ENCODE data around the gene BMPR1A.

DNA sequence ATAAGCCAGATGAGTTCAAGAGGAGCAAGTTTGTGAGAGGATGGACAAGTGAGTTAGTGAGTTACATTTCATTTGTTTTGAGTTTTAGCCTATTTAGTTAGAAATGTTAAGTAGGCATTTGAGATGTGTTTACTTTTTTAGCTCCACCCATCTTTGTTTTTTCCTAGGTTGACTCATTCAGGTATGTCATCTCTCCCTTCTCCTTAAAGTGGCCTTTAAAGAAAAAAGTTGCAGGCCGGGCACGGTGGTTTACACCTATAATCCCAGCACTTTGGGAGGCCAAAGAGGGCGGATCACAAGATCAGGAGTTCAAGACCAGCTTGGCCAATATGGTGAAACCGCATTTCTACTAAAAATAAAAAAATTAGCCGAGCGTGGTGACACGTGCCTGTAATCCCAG, 71.2 kb downstream of the BMPR1A start:
- TF ChIP-seq, protein P1, sequence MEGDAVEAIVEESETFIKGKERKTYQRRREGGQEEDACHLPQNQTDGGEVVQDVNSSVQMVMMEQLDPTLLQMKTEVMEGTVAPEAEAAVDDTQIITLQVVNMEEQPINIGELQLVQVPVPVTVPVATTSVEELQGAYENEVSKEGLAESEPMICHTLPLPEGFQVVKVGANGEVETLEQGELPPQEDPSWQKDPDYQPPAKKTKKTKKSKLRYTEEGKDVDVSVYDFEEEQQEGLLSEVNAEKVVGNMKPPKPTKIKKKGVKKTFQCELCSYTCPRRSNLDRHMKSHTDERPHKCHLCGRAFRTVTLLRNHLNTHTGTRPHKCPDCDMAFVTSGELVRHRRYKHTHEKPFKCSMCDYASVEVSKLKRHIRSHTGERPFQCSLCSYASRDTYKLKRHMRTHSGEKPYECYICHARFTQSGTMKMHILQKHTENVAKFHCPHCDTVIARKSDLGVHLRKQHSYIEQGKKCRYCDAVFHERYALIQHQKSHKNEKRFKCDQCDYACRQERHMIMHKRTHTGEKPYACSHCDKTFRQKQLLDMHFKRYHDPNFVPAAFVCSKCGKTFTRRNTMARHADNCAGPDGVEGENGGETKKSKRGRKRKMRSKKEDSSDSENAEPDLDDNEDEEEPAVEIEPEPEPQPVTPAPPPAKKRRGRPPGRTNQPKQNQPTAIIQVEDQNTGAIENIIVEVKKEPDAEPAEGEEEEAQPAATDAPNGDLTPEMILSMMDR (IDR thresholded peaks at IDR 0.05): no peak
- no peak for TF ChIP-seq POLR2A (IDR thresholded peaks at IDR 0.05)
